AG04450 (cell line): ENCODE data around the gene LRCH1. TPM values are rescaled to one million over a fixed set of nuclear protein-coding genes. Genes with fewer than 3 reads are reported as not detected.

Experiments
- CTCF ChIA-PET: fragments of 300-600, 350-600 bp; formaldehyde crosslinking; extraction: SDS; loops from one replicate; lab custom pipeline; 2022; ENCODE audit warnings: antibody characterized with exemption, inconsistent platforms; lab: Charles Lee
- POLR2A ChIA-PET: fragments of 350-600 bp; formaldehyde crosslinking; extraction: SDS; loops from one replicate; lab custom pipeline; 2021; ENCODE audit warnings: antibody characterized with exemption, inconsistent platforms; lab: Yijun Ruan, JAX
- DNase-seq: peaks from one replicate; pipeline ENCODE4 v3.0.0-alpha.2; 2011; ENCODE audit warnings: low read depth, low spot score
- H3K27ac ChIP-seq: one replicate; pipeline ENCODE4 v1.5.1; 2012; ENCODE audit warnings: low read depth, low read length, control low read depth
- H3K27me3 ChIP-seq: one replicate; pipeline ENCODE4 v1.6.0; 2012; ENCODE audit warnings: low read length; ENCODE audit not compliant: control insufficient read depth, insufficient read depth
- H3K4me3 ChIP-seq: 2 replicates; pipeline ENCODE4 v1.5.1; 2011; ENCODE audit warnings: mild to moderate bottlenecking, low read depth, low read length, control low read depth
- H3K9me3 ChIP-seq: 2 replicates; pipeline ENCODE4 v1.5.1; 2012; ENCODE audit warnings: low read length; ENCODE audit not compliant: control insufficient read depth, insufficient read depth
- CTCF ChIP-seq: IDR thresholded peaks from 2 replicates; pipeline ENCODE4 v1.5.1; 2011; ENCODE audit warnings: low read depth, low read length, control low read depth, inconsistent platforms
- polyA plus RNA-seq: library from polyadenylated mRNA; depleted of rRNA; stranded (reverse); fragments of >200 nt; gene quantifications from 2 replicates; pipeline ENCODE4 v1.2.3, GENCODE V29; 2011

LRCH1 gene
- polyA plus RNA-seq, 1 experiment: 17.4 TPM

GRCh38 chr13:46782066-46782465, 229.1 kb downstream of the LRCH1 start:
- no peak for TF ChIP-seq CTCF
- no peaks in the 10 kb centered on the region for H3K9me3 ChIP-seq
- DNase-seq: no peak
- no peaks in the 10 kb centered on the region for H3K27me3 ChIP-seq
- H3K27ac ChIP-seq: no peak overlapping the region
- CTCF ChIA-PET: no interaction called here
- POLR2A ChIA-PET: no interaction called here
- no peak overlapping the region for H3K4me3 ChIP-seq

- POLR2A ChIA-PET: no interaction called here
- CTCF ChIA-PET: no interaction called here
- Histone ChIP-seq H3K27me3 (no peaks in the 10 kb centered on the region), H3K27ac (no peak overlapping the region), H3K9me3 (no peaks in the 10 kb centered on the region), H3K4me3 (no peak overlapping the region)
- TF ChIP-seq CTCF: no peak
- DNase-seq: no peak
These were observed 229.7 kb downstream of the LRCH1 start for GRCh38 chr13:46782691-46783090.

DNA sequence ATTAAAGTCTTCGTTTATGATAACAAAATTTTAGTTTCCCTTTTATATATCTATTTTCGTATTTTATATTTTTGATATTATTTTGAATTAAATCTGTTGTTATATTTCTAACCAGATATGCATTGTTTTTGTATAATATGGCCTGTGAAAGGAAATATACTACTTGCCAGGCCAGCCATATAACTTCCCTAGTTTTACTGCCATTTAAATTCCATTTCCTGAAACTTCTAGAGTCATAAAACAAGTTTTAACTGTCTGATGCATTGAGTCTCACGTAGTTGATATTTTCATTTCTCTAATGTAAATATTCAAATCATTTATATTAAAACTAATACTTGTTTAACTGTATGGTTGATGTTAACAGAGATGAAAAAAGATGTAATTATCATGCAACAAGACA, 230.5 kb downstream of the LRCH1 start:
- ChIA-PET POLR2A (no interaction called here), CTCF (no interaction called here)
- DNase-seq: no peak
- Histone ChIP-seq H3K9me3 (no peaks in the 10 kb centered on the region), H3K27ac (no peak overlapping the region), H3K4me3 (no peak overlapping the region), H3K27me3 (no peaks in the 10 kb centered on the region)
- no peak for TF ChIP-seq CTCF

- no peak for DNase-seq
- no peak for TF ChIP-seq CTCF
- POLR2A ChIA-PET: no interaction called here
- no peaks in the 10 kb centered on the region for H3K9me3 ChIP-seq
- no peak overlapping the region for H3K27ac ChIP-seq
- H3K27me3 ChIP-seq: no peaks in the 10 kb centered on the region
- CTCF ChIA-PET: no interaction called here
- no peak overlapping the region for H3K4me3 ChIP-seq
These were observed 242.4 kb downstream of the LRCH1 start for GRCh38 chr13:46795321-46795720.

DNA sequence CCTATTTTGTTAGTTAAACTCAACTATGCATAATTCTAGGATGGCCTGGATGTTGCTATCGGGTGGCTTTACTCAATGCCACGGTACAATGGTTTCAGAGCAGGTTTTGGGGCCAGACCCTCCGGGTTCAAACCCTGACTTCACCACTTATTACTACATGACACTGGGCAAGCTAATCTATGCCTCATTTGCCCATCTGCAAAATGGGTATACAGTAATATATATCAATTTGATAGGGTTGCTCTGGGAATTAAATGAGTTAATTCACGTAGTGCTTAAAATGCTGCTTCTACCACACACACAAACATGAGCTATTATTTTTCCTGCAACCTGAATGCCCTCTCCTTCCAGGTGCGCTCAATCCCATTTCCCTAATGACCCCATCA, 243.2 kb downstream of the LRCH1 start:
- DNase-seq: no peak
- H3K27ac ChIP-seq: peak overlapping the region; percentile 79
- POLR2A ChIA-PET: interaction anchor here (0.6 kb wide), 1 partner anchor 148 kb away, joined by 3 read pairs; no protein-coding TSS in a partner anchor
- TF ChIP-seq CTCF: no peak
- H3K4me3 ChIP-seq: peak overlapping the region; percentile 88
- H3K9me3 ChIP-seq: no peaks in the 10 kb centered on the region
- CTCF ChIA-PET: no interaction called here
- H3K27me3 ChIP-seq: no peaks in the 10 kb centered on the region
